NCI-H1694 treated with DMSO at 0.1 percent for 48 hours (cell line): ENCODE results near the gene ESPL1.

Experiments used
- DNase-seq: peaks from one replicate; lab custom pipeline; 2025; lab: John Stamatoyannopoulos, UW

Gene ESPL1

DNA sequence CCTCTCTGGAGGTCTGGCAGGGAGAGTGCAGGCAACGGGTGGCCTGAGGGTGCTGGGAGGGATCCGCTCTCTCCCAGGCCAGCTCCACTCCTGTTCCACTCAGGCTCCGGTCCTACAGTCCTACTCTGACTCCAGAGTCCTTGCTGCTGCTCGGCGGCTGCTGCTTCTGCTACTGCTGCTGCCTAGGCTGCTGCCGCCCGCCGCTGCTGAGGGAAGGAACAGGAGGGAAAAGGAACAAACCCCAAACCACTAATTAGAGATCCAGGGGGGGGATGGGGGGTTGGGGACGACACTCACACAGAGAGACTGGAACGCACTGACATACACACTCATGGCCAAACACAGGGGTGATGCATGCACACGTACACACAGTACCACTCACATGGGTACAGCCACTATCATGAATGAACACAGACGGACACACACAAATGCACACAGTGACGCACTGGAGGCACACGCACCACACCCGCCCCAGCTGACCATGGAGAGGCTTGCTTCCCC, 68.1 kb downstream of the ESPL1 start, which contains the start of gene SP7:
Gene SP7 (minus strand): TSS at position 174 of the 501 bp plus-strand sequence. CDS start 708 bp downstream, outside the sequence.
- no peak for DNase-seq

GRCh38 chr12:53338017-53338416, 69.9 kb downstream of the ESPL1 start:
- no peak for DNase-seq

- no peak for DNase-seq
These were observed 70.8 kb downstream of the ESPL1 start for GRCh38 chr12:53338916-53339315.

GRCh38 chr12:53340398-53340797, 72.3 kb downstream of the ESPL1 start:
- no peak for DNase-seq
